SK-N-SH treated with all-trans-retinoic acid at 6 μM for 48 hours (cell line): ENCODE data around the gene GPC2.
"Not testable (repeated sequence)": the region's sequence is repeated elsewhere in the genome, so short reads cannot be mapped to it uniquely, and the experiment has no call there.

ENCODE experiments used
- ATAC-seq: fragments of 200-7000 bp; cut with Tn5 transposase; 3 replicates; pipeline ENCODE4 v1.9.1; 2020; ENCODE audit warnings: mild to moderate bottlenecking, moderate library complexity
- BACH2 ChIP-seq: fragments of 250-450 bp; sonication (Bioruptor Pico); IDR thresholded peaks from 2 replicates; pipeline ENCODE4 v1.9.0; 2021; ENCODE audit warnings: mild to moderate bottlenecking, borderline replicate concordance
- CSDC2 ChIP-seq: fragments of 250-450 bp; sonication (Bioruptor Pico); IDR thresholded peaks from 2 replicates; pipeline ENCODE4 v1.5.0; 2020; ENCODE audit warnings: mild to moderate bottlenecking, moderate library complexity
- ESRRG ChIP-seq: fragments of 250-450 bp; sonication (Bioruptor Pico); IDR thresholded peaks from 2 replicates; pipeline ENCODE4 v1.6.1; 2021; ENCODE audit warnings: mild to moderate bottlenecking
- GLIS3 ChIP-seq: fragments of 250-450 bp; sonication (Bioruptor Pico); IDR thresholded peaks from 2 replicates; pipeline ENCODE4 v1.5.0; 2020; ENCODE audit warnings: mild to moderate bottlenecking, moderate library complexity
- OSR1 ChIP-seq: fragments of 250-450 bp; sonication (Bioruptor Pico); IDR thresholded peaks from 2 replicates; pipeline ENCODE4 v1.8.0; 2022; ENCODE audit warnings: moderate library complexity, mild to moderate bottlenecking, inconsistent platforms
- PPARA ChIP-seq: fragments of 250-450 bp; sonication (Bioruptor Pico); IDR thresholded peaks from 2 replicates; pipeline ENCODE4 v1.5.0; 2020; ENCODE audit warnings: mild to moderate bottlenecking, borderline replicate concordance
- RARB ChIP-seq: fragments of 250-450 bp; sonication (Bioruptor Pico); IDR thresholded peaks from 2 replicates; pipeline ENCODE4 v1.8.0; 2021; ENCODE audit warnings: mild to moderate bottlenecking, moderate library complexity
- SNAI2 ChIP-seq: fragments of 250-450 bp; sonication (Bioruptor Pico); IDR thresholded peaks from 2 replicates; pipeline ENCODE4 v1.5.0; 2020; ENCODE audit warnings: mild to moderate bottlenecking, moderate library complexity
- TCF4 ChIP-seq: fragments of 250-450 bp; sonication (Bioruptor Pico); IDR thresholded peaks from 2 replicates; pipeline ENCODE4 v1.8.0; 2021; ENCODE audit warnings: mild to moderate bottlenecking, moderate library complexity, borderline replicate concordance
- TOX ChIP-seq: fragments of 250-450 bp; sonication (Bioruptor Pico); IDR thresholded peaks from 2 replicates; pipeline ENCODE4 v1.8.0; 2021; ENCODE audit warnings: mild to moderate bottlenecking, moderate library complexity, borderline replicate concordance
- ZC3H10 ChIP-seq: fragments of 250-450 bp; sonication (Bioruptor Pico); IDR thresholded peaks from 2 replicates; pipeline ENCODE4 v1.5.1; 2021; ENCODE audit warnings: mild to moderate bottlenecking, moderate library complexity
- ZFP3 ChIP-seq: fragments of 250-450 bp; sonication (Bioruptor Pico); IDR thresholded peaks from 2 replicates; pipeline ENCODE4 v1.5.0; 2020; ENCODE audit warnings: mild to moderate bottlenecking, moderate library complexity
- ZFP30 ChIP-seq: fragments of 450-650 bp; formaldehyde crosslinking; IDR thresholded peaks from 2 replicates; pipeline ENCODE4 v1.5.0; 2022; ENCODE audit warnings: mild to moderate bottlenecking, moderate library complexity
- ZNF70 ChIP-seq: fragments of 450-650 bp; formaldehyde crosslinking; IDR thresholded peaks from 2 replicates; pipeline ENCODE4 v1.5.0; 2020; ENCODE audit warnings: mild to moderate bottlenecking, moderate library complexity
- ZNF8 ChIP-seq: fragments of 450-650 bp; formaldehyde crosslinking; IDR thresholded peaks from 2 replicates; pipeline ENCODE4 v1.5.0; 2020; ENCODE audit warnings: mild to moderate bottlenecking, moderate library complexity
- TF ChIP-seq, protein P1 (sequence below): fragments of 250-450 bp; sonication (Bioruptor Pico); IDR thresholded peaks from 2 replicates; pipeline ENCODE4 v1.8.0; 2020; ENCODE audit warnings: mild to moderate bottlenecking, moderate library complexity, borderline replicate concordance
- TF ChIP-seq, protein P2 (sequence below): fragments of 250-450 bp; sonication (Bioruptor Pico); IDR thresholded peaks from 2 replicates; pipeline ENCODE4 v1.8.0; 2021; ENCODE audit warnings: low read depth, mild to moderate bottlenecking, moderate library complexity, borderline replicate concordance
- TF ChIP-seq, protein P3 (sequence below): fragments of 250-450 bp; sonication (Bioruptor Pico); IDR thresholded peaks from 2 replicates; pipeline ENCODE4 v1.5.1; 2021; ENCODE audit warnings: mild to moderate bottlenecking, moderate library complexity
- TF ChIP-seq, protein P4 (sequence below): fragments of 250-450 bp; sonication (Bioruptor Pico); IDR thresholded peaks from 2 replicates; pipeline ENCODE4 v1.5.0; 2020; ENCODE audit warnings: mild to moderate bottlenecking, moderate library complexity

The GPC2 gene

GRCh38 chr7:100132697-100133151 lies 44.5 kb downstream of the GPC2 start:
- TF ChIP-seq ZNF8 (CRISPR knock-in tag) (no peak), ZNF70 (CRISPR knock-in tag) (peak; percentile 50; the same call in 1 of the 2 replicates)
- ATAC-seq = peak; percentile 87

- TF ChIP-seq ZC3H10 (no peak), ESRRG (no peak)
- ATAC-seq = no peak
Observed at GRCh38 chr7:100132126-100132525, 45.1 kb downstream of the GPC2 start.

GRCh38 chr7:100130608-100131453 lies 46.4 kb downstream of the GPC2 start:
- TF ChIP-seq, protein P1, sequence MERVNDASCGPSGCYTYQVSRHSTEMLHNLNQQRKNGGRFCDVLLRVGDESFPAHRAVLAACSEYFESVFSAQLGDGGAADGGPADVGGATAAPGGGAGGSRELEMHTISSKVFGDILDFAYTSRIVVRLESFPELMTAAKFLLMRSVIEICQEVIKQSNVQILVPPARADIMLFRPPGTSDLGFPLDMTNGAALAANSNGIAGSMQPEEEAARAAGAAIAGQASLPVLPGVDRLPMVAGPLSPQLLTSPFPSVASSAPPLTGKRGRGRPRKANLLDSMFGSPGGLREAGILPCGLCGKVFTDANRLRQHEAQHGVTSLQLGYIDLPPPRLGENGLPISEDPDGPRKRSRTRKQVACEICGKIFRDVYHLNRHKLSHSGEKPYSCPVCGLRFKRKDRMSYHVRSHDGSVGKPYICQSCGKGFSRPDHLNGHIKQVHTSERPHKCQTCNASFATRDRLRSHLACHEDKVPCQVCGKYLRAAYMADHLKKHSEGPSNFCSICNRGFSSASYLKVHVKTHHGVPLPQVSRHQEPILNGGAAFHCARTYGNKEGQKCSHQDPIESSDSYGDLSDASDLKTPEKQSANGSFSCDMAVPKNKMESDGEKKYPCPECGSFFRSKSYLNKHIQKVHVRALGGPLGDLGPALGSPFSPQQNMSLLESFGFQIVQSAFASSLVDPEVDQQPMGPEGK (CRISPR knock-in tag) = no peak
- TF ChIP-seq BACH2 (no peak), SNAI2 (CRISPR knock-in tag) (no peak), ESRRG (no peak), ZFP3 (no peak), OSR1 (CRISPR knock-in tag) (no peak)
- ATAC-seq = peak; percentile 31

- not testable (repeated sequence) for ATAC-seq
Observed at GRCh38 chr7:100130220-100130607, 47.0 kb downstream of the GPC2 start.

DNA sequence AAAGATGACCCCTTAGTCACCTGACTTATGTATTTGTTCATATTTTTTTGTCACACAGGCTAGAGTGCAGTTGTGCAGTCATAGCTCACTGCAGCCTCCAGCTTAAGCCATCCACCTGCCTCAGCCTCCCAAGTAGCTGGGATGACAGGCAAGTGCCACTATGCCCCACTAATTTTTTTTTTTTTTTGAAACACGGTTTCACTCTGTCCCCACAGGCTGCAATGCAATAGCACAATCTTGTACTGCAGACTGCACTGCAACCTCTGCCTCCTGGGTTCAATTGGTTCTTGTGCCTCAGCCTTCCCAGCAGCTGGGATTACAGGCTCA lies 48.6 kb downstream of the GPC2 start:
- no peak for TF ChIP-seq ZFP3
- TF ChIP-seq, protein P2, sequence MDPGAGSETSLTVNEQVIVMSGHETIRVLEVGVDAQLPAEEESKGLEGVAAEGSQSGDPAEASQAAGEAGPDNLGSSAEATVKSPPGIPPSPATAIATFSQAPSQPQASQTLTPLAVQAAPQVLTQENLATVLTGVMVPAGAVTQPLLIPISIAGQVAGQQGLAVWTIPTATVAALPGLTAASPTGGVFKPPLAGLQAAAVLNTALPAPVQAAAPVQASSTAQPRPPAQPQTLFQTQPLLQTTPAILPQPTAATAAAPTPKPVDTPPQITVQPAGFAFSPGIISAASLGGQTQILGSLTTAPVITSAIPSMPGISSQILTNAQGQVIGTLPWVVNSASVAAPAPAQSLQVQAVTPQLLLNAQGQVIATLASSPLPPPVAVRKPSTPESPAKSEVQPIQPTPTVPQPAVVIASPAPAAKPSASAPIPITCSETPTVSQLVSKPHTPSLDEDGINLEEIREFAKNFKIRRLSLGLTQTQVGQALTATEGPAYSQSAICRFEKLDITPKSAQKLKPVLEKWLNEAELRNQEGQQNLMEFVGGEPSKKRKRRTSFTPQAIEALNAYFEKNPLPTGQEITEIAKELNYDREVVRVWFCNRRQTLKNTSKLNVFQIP (CRISPR knock-in tag) = no peak
- TF ChIP-seq ZNF70 (CRISPR knock-in tag) = no peak
- no peak for TF ChIP-seq SNAI2 (CRISPR knock-in tag)
- TF ChIP-seq ZNF8 (CRISPR knock-in tag) = no peak
- TF ChIP-seq ZFP30 (CRISPR knock-in tag) = no peak
- ATAC-seq = no peak

- peak; percentile 38 for ATAC-seq
- TF ChIP-seq TCF4 = no peak
- TF ChIP-seq, protein P3, sequence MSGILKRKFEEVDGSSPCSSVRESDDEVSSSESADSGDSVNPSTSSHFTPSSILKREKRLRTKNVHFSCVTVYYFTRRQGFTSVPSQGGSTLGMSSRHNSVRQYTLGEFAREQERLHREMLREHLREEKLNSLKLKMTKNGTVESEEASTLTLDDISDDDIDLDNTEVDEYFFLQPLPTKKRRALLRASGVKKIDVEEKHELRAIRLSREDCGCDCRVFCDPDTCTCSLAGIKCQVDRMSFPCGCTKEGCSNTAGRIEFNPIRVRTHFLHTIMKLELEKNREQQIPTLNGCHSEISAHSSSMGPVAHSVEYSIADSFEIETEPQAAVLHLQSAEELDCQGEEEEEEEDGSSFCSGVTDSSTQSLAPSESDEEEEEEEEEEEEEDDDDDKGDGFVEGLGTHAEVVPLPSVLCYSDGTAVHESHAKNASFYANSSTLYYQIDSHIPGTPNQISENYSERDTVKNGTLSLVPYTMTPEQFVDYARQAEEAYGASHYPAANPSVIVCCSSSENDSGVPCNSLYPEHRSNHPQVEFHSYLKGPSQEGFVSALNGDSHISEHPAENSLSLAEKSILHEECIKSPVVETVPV (CRISPR knock-in tag) = no peak
- no peak for TF ChIP-seq ZFP3
- TF ChIP-seq PPARA (CRISPR knock-in tag) = no peak
- no peak for TF ChIP-seq RARB
- TF ChIP-seq, protein P4, sequence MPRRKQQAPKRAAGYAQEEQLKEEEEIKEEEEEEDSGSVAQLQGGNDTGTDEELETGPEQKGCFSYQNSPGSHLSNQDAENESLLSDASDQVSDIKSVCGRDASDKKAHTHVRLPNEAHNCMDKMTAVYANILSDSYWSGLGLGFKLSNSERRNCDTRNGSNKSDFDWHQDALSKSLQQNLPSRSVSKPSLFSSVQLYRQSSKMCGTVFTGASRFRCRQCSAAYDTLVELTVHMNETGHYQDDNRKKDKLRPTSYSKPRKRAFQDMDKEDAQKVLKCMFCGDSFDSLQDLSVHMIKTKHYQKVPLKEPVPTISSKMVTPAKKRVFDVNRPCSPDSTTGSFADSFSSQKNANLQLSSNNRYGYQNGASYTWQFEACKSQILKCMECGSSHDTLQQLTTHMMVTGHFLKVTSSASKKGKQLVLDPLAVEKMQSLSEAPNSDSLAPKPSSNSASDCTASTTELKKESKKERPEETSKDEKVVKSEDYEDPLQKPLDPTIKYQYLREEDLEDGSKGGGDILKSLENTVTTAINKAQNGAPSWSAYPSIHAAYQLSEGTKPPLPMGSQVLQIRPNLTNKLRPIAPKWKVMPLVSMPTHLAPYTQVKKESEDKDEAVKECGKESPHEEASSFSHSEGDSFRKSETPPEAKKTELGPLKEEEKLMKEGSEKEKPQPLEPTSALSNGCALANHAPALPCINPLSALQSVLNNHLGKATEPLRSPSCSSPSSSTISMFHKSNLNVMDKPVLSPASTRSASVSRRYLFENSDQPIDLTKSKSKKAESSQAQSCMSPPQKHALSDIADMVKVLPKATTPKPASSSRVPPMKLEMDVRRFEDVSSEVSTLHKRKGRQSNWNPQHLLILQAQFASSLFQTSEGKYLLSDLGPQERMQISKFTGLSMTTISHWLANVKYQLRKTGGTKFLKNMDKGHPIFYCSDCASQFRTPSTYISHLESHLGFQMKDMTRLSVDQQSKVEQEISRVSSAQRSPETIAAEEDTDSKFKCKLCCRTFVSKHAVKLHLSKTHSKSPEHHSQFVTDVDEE (CRISPR knock-in tag) = no peak
- TF ChIP-seq ZC3H10 = no peak
- TF ChIP-seq, protein P1 (CRISPR knock-in tag) = no peak
- no peak for TF ChIP-seq OSR1 (CRISPR knock-in tag)
- no peak for TF ChIP-seq TOX (CRISPR knock-in tag)
- TF ChIP-seq BACH2 = no peak
- no peak for TF ChIP-seq ESRRG
- no peak for TF ChIP-seq GLIS3 (CRISPR knock-in tag)
- TF ChIP-seq ZNF8 (CRISPR knock-in tag) = no peak
- TF ChIP-seq CSDC2 (CRISPR knock-in tag) = no peak
Observed at GRCh38 chr7:100127866-100128636, 49.1 kb downstream of the GPC2 start.
